ENCODE data around the gene TMEM52. TPM values are rescaled to one million over a fixed set of nuclear protein-coding genes. Genes with fewer than 3 reads are reported as not detected.
A peak's percentile ranks its signal among the peaks of the same experiment; 100 is the strongest.

The TMEM52 gene
- total and polyA plus RNA-seq, 2 of the 13 experiments (the other 11 are each of a cell fraction or from before 2014, with no cell fraction given) = 13.2 to 18.7 TPM

- TF ChIP-seq ATRX (CRISPR knock-in tag; IDR thresholded peaks at IDR 0.05; ENCODE audit: borderline replicate concordance) = no peak
- TF ChIP-seq NR2C2 (CRISPR knock-in tag; IDR thresholded peaks at IDR 0.05; ENCODE audit: borderline replicate concordance) = peak; percentile 46; the same call in 1 of the 2 replicates
- TF ChIP-seq PLRG1 (conservative IDR thresholded peaks at IDR 0.05) = no peak
- TF ChIP-seq ZNF143 (CRISPR knock-in tag; IDR thresholded peaks at IDR 0.05) = peak; percentile 51
- TF ChIP-seq KLF13 (CRISPR knock-in tag; IDR thresholded peaks at IDR 0.05) = no peak
- TF ChIP-seq EEA1 (CRISPR knock-in tag; IDR thresholded peaks at IDR 0.05; ENCODE audit: borderline replicate concordance) = no peak
- no peak for TF ChIP-seq SRSF4 (IDR thresholded peaks at IDR 0.05; ENCODE audit: low read depth, low read length, poor library complexity, severe bottlenecking)
- TF ChIP-seq LCORL (IDR thresholded peaks at IDR 0.05) = no peak
- TF ChIP-seq LCORL (CRISPR knock-in tag; IDR thresholded peaks at IDR 0.05) = peak; percentile 98
- TF ChIP-seq ZNF605 (CRISPR knock-in tag; IDR thresholded peaks at IDR 0.05) = peak; percentile 85
- TF ChIP-seq ZXDC (CRISPR knock-in tag; IDR thresholded peaks at IDR 0.05) = no peak
- TF ChIP-seq ZNF275 (CRISPR knock-in tag; IDR thresholded peaks at IDR 0.05; ENCODE audit: borderline replicate concordance) = peak; percentile 87; the same call in 1 of the 2 replicates
- TF ChIP-seq KDM6A (CRISPR knock-in tag; IDR thresholded peaks at IDR 0.05; ENCODE audit: low read depth) = peak; percentile 55; the same call in 1 of the 2 replicates
- TF ChIP-seq NCOA1 (CRISPR knock-in tag; IDR thresholded peaks at IDR 0.05) = no peak
- TF ChIP-seq RARA (CRISPR knock-in tag; IDR thresholded peaks at IDR 0.05) = peak; percentile 95
- TF ChIP-seq CC2D1A (CRISPR knock-in tag; IDR thresholded peaks at IDR 0.05) = no peak
- TF ChIP-seq TARDBP (CRISPR knock-in tag; IDR thresholded peaks at IDR 0.05) = no peak
- TF ChIP-seq ZNF367 (CRISPR knock-in tag; IDR thresholded peaks at IDR 0.05; ENCODE audit: borderline replicate concordance) = no peak
- peak; percentile 65; the same call in 1 of the 2 replicates for TF ChIP-seq HMG20A (CRISPR knock-in tag; IDR thresholded peaks at IDR 0.05; ENCODE audit: borderline replicate concordance)
- peak; percentile 61 for TF ChIP-seq TBL1XR1 (IDR thresholded peaks at IDR 0.05; ENCODE audit: borderline replicate concordance, low read length, partially characterized antibody)
- TF ChIP-seq NFIB (CRISPR knock-in tag; IDR thresholded peaks at IDR 0.05; ENCODE audit: borderline replicate concordance) = no peak
- TF ChIP-seq ZNF740 (CRISPR knock-in tag; IDR thresholded peaks at IDR 0.05) = no peak
- peak; percentile 85 for TF ChIP-seq ZNF263 (CRISPR knock-in tag; IDR thresholded peaks at IDR 0.05)
- TF ChIP-seq ZNF251 (CRISPR knock-in tag; IDR thresholded peaks at IDR 0.05) = no peak
- peak; percentile 91 for TF ChIP-seq TEAD3 (CRISPR knock-in tag; optimal IDR thresholded peaks at IDR 0.05; ENCODE audit: borderline replicate concordance)
- no peak for TF ChIP-seq ZNF552 (CRISPR knock-in tag; IDR thresholded peaks at IDR 0.05; ENCODE audit: borderline replicate concordance)
- no peak for TF ChIP-seq ZNF510 (CRISPR knock-in tag; IDR thresholded peaks at IDR 0.05; ENCODE audit: low read depth)
- TF ChIP-seq ZNF569 (CRISPR knock-in tag; IDR thresholded peaks at IDR 0.05; ENCODE audit: borderline replicate concordance) = no peak
- TF ChIP-seq ZNF619 (CRISPR knock-in tag; IDR thresholded peaks at IDR 0.05) = 0 out of 2 replicates have a peak, but pooled peaks have one; percentile 60
These were observed 40.9 kb upstream of the TMEM52 start (continued) for GRCh38 chr1:1959840-1960479.
